Hippocampal formation (tissue), 2 donors: ENCODE data around the gene RABAC1.
"Not testable (repeated sequence)": the region's sequence is repeated elsewhere in the genome, so short reads cannot be mapped to it uniquely, and the experiment has no call there.

Experiments
- DNase-seq, 2 donors: peaks; one replicate each; lab custom pipeline; 2025; lab: John Stamatoyannopoulos, UW

Gene RABAC1

GRCh38 chr19:41945135-41945766, 13.9 kb downstream of the RABAC1 start:
- no peak for DNase-seq

- no peak for DNase-seq
These were observed 14.8 kb downstream of the RABAC1 start for GRCh38 chr19:41944336-41944735.

- DNase-seq: no peak
These were observed 17.5 kb downstream of the RABAC1 start for GRCh38 chr19:41941410-41942202.

GRCh38 chr19:41940731-41941409, 18.3 kb downstream of the RABAC1 start:
- no peak for DNase-seq

GRCh38 chr19:41939861-41940730, 19.0 kb downstream of the RABAC1 start:
- no peak for DNase-seq

GRCh38 chr19:41939209-41939608, 19.9 kb downstream of the RABAC1 start:
- DNase-seq: not testable (repeated sequence)

GRCh38 chr19:41937525-41938468, 21.3 kb downstream of the RABAC1 start:
- DNase-seq: no peak

GRCh38 chr19:41936961-41937360, 22.2 kb downstream of the RABAC1 start:
- DNase-seq: no peak

- no peak for DNase-seq
These were observed 22.7 kb downstream of the RABAC1 start for GRCh38 chr19:41936416-41936850.

- DNase-seq: no peak
These were observed 23.2 kb downstream of the RABAC1 start for GRCh38 chr19:41935760-41936415.

- peak; percentile 3 to 32 for DNase-seq
These were observed 24.2 kb downstream of the RABAC1 start for GRCh38 chr19:41934849-41935374.

- DNase-seq: no peak
These were observed 25.3 kb downstream of the RABAC1 start for GRCh38 chr19:41933693-41934426.

GRCh38 chr19:41932720-41933332, 26.3 kb downstream of the RABAC1 start:
- no peak for DNase-seq

- DNase-seq: no peak
These were observed 26.8 kb downstream of the RABAC1 start for GRCh38 chr19:41932259-41932719.

GRCh38 chr19:41930926-41931592, 28.1 kb downstream of the RABAC1 start:
- DNase-seq: no peak

- no peak for DNase-seq
These were observed 28.8 kb downstream of the RABAC1 start for GRCh38 chr19:41930322-41930722.

- DNase-seq: no peak
These were observed 29.5 kb downstream of the RABAC1 start for GRCh38 chr19:41929536-41930071.
